Heart right ventricle (tissue), 16 donors: ENCODE data around the gene PRSS8. TPM values are rescaled to one million over a fixed set of nuclear protein-coding genes. Genes with fewer than 3 reads are reported as not detected.
A peak's percentile ranks its signal among the peaks of the same experiment; 100 is the strongest.

Experiments used
- ATAC-seq, 8 donors: fragments of 200-7000 bp; cut with Tn5 transposase; one replicate each; pipeline ENCODE4 v1.9.1; 2020; ENCODE audit warnings: mild to moderate bottlenecking in 8 of 8, moderate library complexity in 8 of 8, moderate number of reproducible peaks in 1 of 8
- DNase-seq, 2 donors: peaks; one replicate each; pipeline ENCODE4 v3.0.0-alpha.2; 2020
- H3K27ac ChIP-seq, 10 donors: fragments of 200-600 bp; sonication (generic) in 2 of 10; one replicate each; pipeline versions ENCODE4 v1.5.0 to v1.8.0; 2020 to 2022; ENCODE audit warnings: mild to moderate bottlenecking in 3 of 10
- H3K27me3 ChIP-seq, 7 donors: fragments of 200-600 bp; one replicate each; pipeline ENCODE4 v1.8.0; 2021 to 2022; ENCODE audit warnings: mild to moderate bottlenecking in 2 of 7
- H3K36me3 ChIP-seq, 9 donors: fragments of 200-600 bp; sonication (generic) in 1 of 9; one replicate each; pipeline versions ENCODE4 v1.5.0 to v1.8.0; 2020 to 2022; ENCODE audit warnings: mild to moderate bottlenecking in 2 of 9
- H3K4me1 ChIP-seq, 9 donors: fragments of 200-600 bp; sonication (generic) in 1 of 9; one replicate each; pipeline versions ENCODE4 v1.5.0 to v1.8.0; 2020 to 2022; ENCODE audit warnings: mild to moderate bottlenecking in 4 of 9
- H3K4me3 ChIP-seq, 10 donors: fragments of 200-600 bp; sonication (generic) in 2 of 10; one replicate each; pipeline versions ENCODE4 v1.5.0 to v1.8.0; 2020 to 2022; ENCODE audit warnings: mild to moderate bottlenecking in 7 of 10, moderate library complexity in 2 of 10
- H3K9me3 ChIP-seq, 11 donors: fragments of 200-600 bp in 10 of 11; sonication (generic) in 2 of 11; one replicate each; pipeline versions ENCODE4 v1.5.0 to v1.8.0; 2013 to 2022; ENCODE audit warnings: mild to moderate bottlenecking in 2 of 11, control low read depth in 1 of 11, moderate library complexity in 1 of 11
- CTCF ChIP-seq, 9 donors: fragments of 200-600 bp; sonication (generic) in 2 of 9; IDR thresholded peaks; one replicate each; pipeline versions ENCODE4 v1.5.0 to v1.8.0; 2021 to 2022; ENCODE audit warnings: antibody characterized with exemption in 9 of 9, mild to moderate bottlenecking in 5 of 9, moderate library complexity in 1 of 9
- WGBS, 2 donors: extraction: QIAGEN DNeasy Blood & Tissue Kit; methylation state at CpG; one replicate each; pipeline ENCODE4 v1.1.7; 2013; ENCODE audit warnings: inconsistent platforms in 1 of 2; 5-methylcytosine and 5-hydroxymethylcytosine counted together
- intact Hi-C, 10 donors: fragments of 100-400 bp; cut with DNase I; formaldehyde crosslinking; loops; one replicate each; pipeline versions ENCODE4 v1.11.1 to v1.14.2; 2022
- polyA plus RNA-seq, 2 donors: library from polyadenylated mRNA; stranded (reverse); fragments of 200-250 nt; gene quantifications; one replicate each; pipeline ENCODE4 v1.2.3, GENCODE V29; 2013
- total RNA-seq, 10 donors: library from RNA; stranded (reverse); fragmentation: NEBNext Ultra II Directional in 3 of 10; extraction: Animal tissue kit (Norgen Biotek cat#: 25700) in 3 of 10; gene quantifications; one replicate each; pipeline versions ENCODE4 v1.2.1 to v1.2.4, GENCODE V29; 2021 to 2023
- donor health status: Arrhythmogenic right ventricular cardiomyopathy.
- donor health status: ischemic (EF 13 %, LVEDD 7.1; RV severe dilation, severe dysfunction).
- donor health status: healthy with polysubstance abuse.
- donor health status: DM: no; HTN: yes; CAD: no.
- donor health status: DM: no; HTN: no; CAD: no.
- donor health status: ischemic (EF 25% LVEDD 6.9; RV normal size, moderate dysfunction).
- donor health status: ischemic (EF 25% LVEDD 5.7; RV mildly dilated, moderate dysfunction).
- donor health status: healthy.
- donor health status: DM: yes; HTN: yes; CAD: no.
- donor health status: Ischemic cardiomyopathy.
- donor health status: ischemic (EF 35%, LVEDD 5.7; RV mildly dilated, moderate dysfunction).
- donor health status: nonischemic (EF 11% LVEDD 7.7; RV severe dilation, severe dysfunction).
- donor health status: DM: yes; HTN: yes; CAD: no.
- donor health status: PGD.
- donor health status: ischemic (EF 29% LVEDD 5.4; RV normal size, mild dysfunction).
- donor health status: nonischemic (EF 23%, LVEDD 6.1; RV moderate dilation, normal function).

The PRSS8 gene
- total and polyA plus RNA-seq, 12 donors: 0.09 to 0.57 (median 0.16) TPM; not detected in 7

- 84 to 87% methylated on average over 6 of the region's 6 CpGs for WGBS, 2 donors
- intact Hi-C loops: loop anchor here in 2 of 10 donors (5.0 to 10.0 kb wide), 2 partner anchors 39 to 102 kb away; partner anchors contain the start of gene HSD3B7 (in 1 of the 2)
- Histone ChIP-seq H3K4me3 (no peak overlapping the region), H3K36me3 (peaks cover 0 to 100% (median 19%) of the 10 kb centered on the region in 9 donors), H3K9me3 (no peaks in the 10 kb centered on the region), H3K4me1 (peaks cover 0 to 16% (median 6%) of the 10 kb centered on the region in 9 donors), H3K27me3 (no peaks in the 10 kb centered on the region), H3K27ac (no peak overlapping the region)
- ATAC-seq: no peak
- no peak for DNase-seq
- no peak for TF ChIP-seq CTCF (IDR thresholded peaks at IDR 0.05)
Observed at GRCh38 chr16:31086629-31086906, 49.0 kb downstream of the PRSS8 start.

GRCh38 chr16:31085873-31086628 is 49.5 kb downstream of the PRSS8 start:
- Histone ChIP-seq H3K4me3 (no peak overlapping the region), H3K36me3 (peaks cover 0 to 100% (median 17%) of the 10 kb centered on the region in 9 donors), H3K9me3 (no peaks in the 10 kb centered on the region), H3K27me3 (no peaks in the 10 kb centered on the region), H3K27ac (no peak overlapping the region), H3K4me1 (peaks cover 0 to 16% (median 6%) of the 10 kb centered on the region in 9 donors)
- ATAC-seq (no peak), DNase-seq (no peak)
- TF ChIP-seq CTCF (IDR thresholded peaks at IDR 0.05): no peak
- intact Hi-C loops: loop anchor here in 2 of 10 donors (5.0 to 10.0 kb wide), 2 partner anchors 39 to 101 kb away; partner anchors contain the start of gene HSD3B7 (in 1 of the 2)
- WGBS, 2 donors: 84 to 86% methylated on average over 18 of the region's 18 CpGs

GRCh38 chr16:31085411-31085810 is 50.1 kb downstream of the PRSS8 start:
- WGBS, 2 donors: 76 to 79% methylated on average over 8 of the region's 8 CpGs
- no peak for DNase-seq
- Histone ChIP-seq H3K9me3 (no peaks in the 10 kb centered on the region), H3K4me3 (no peak overlapping the region), H3K4me1 (peaks cover 0 to 16% (median 6%) of the 10 kb centered on the region in 9 donors), H3K27me3 (no peaks in the 10 kb centered on the region), H3K27ac (no peak overlapping the region), H3K36me3 (peaks cover 0 to 100% (median 17%) of the 10 kb centered on the region in 9 donors)
- intact Hi-C loops: loop anchor here in 2 of 10 donors (5.0 to 10.0 kb wide), 2 partner anchors 38 to 101 kb away; partner anchors contain the start of gene HSD3B7 (in 1 of the 2)
- TF ChIP-seq CTCF (IDR thresholded peaks at IDR 0.05): no peak
- ATAC-seq: no peak

- intact Hi-C loops: loop anchor here in 2 of 10 donors (5.0 to 10.0 kb wide), 2 partner anchors 37 to 100 kb away; partner anchors contain the start of gene HSD3B7 (in 1 of the 2)
- Histone ChIP-seq H3K27me3 (no peaks in the 10 kb centered on the region), H3K36me3 (peaks cover 0 to 100% (median 22%) of the 10 kb centered on the region in 9 donors), H3K4me1 (peaks cover 0 to 16% (median 6%) of the 10 kb centered on the region in 9 donors), H3K9me3 (no peaks in the 10 kb centered on the region), H3K4me3 (no peak overlapping the region), H3K27ac (no peak overlapping the region)
- no peak for TF ChIP-seq CTCF (IDR thresholded peaks at IDR 0.05)
- DNase-seq: no peak
- 90% methylated on average over 16 of the region's 16 CpGs for WGBS, 2 donors
- ATAC-seq: peak in 2 of 8 donors; percentile 16 to 22
Observed at GRCh38 chr16:31084584-31085302, 50.8 kb downstream of the PRSS8 start.
